HG02943 (cell line): ENCODE data around the gene MAGEA9.
"Not testable (repeated sequence)": the region's sequence is repeated elsewhere in the genome, so short reads cannot be mapped to it uniquely, and the experiment has no call there.

Experiments
- ATAC-seq: cut with Tn5 transposase; IDR thresholded peaks from one replicate; pipeline ENCODE4 v1.9.1; 2021; ENCODE audit warnings: mild to moderate bottlenecking, low read depth, moderate library complexity; ENCODE audit not compliant: unreplicated experiment

Gene MAGEA9, protein sequence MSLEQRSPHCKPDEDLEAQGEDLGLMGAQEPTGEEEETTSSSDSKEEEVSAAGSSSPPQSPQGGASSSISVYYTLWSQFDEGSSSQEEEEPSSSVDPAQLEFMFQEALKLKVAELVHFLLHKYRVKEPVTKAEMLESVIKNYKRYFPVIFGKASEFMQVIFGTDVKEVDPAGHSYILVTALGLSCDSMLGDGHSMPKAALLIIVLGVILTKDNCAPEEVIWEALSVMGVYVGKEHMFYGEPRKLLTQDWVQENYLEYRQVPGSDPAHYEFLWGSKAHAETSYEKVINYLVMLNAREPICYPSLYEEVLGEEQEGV

GRCh38 chrX:149781727-149782126 lies at the start of gene MAGEA9:
TSS of gene MAGEA9 (plus strand) at chrX:149781930. CDS start at chrX:149786211, 4,281 bp downstream.
- not testable (repeated sequence) for ATAC-seq

DNA sequence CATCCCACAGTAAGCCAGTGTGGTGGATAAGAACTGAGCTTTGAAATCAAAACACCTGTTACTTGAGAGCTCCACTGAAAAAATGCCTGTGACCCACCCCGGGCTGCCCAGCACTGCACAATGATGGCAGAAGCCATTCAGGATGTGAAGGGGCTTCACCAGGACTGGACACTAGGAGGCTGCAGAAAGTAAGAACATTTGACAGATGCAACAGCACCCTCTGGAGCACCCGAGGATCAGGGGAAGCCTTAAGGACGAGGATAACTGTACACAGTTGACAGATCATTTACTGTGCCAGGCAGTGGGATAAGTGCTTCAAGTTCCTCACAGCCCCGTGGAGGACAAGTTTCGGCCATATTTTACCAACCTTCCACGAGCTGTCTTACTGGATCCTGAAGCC lies 39.5 kb upstream of the MAGEA9 start:
- not testable (repeated sequence) for ATAC-seq

DNA sequence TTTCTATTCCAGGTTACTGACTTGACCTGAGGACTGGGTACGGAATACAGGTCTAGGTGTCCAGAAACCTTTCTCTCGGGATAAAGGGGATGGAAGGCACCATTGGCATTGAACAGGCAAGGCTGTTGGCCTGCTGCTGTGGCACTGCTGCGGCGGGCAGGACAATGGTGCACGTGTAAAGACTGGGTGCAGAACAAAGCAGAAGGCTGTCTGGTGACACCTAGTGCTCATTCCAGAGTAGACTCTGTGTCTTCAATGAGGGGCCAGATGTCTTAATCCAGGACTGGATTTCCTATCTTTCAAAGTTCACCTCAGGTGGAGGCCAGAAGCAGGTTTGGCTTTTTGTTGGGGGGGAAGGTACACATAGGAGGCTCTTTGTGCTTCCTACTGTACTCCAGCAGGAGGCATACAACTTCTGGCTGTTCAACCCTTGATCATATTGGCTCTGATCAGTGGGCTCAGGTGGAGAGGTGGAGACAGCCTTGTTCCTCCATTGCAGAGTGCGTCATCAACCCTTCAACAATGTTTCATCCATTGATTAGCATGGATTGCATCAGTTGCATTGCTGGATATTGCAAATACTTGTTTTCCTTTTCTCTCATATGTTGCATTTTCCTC lies 35.2 kb upstream of the MAGEA9 start:
- ATAC-seq: not testable (repeated sequence)

DNA sequence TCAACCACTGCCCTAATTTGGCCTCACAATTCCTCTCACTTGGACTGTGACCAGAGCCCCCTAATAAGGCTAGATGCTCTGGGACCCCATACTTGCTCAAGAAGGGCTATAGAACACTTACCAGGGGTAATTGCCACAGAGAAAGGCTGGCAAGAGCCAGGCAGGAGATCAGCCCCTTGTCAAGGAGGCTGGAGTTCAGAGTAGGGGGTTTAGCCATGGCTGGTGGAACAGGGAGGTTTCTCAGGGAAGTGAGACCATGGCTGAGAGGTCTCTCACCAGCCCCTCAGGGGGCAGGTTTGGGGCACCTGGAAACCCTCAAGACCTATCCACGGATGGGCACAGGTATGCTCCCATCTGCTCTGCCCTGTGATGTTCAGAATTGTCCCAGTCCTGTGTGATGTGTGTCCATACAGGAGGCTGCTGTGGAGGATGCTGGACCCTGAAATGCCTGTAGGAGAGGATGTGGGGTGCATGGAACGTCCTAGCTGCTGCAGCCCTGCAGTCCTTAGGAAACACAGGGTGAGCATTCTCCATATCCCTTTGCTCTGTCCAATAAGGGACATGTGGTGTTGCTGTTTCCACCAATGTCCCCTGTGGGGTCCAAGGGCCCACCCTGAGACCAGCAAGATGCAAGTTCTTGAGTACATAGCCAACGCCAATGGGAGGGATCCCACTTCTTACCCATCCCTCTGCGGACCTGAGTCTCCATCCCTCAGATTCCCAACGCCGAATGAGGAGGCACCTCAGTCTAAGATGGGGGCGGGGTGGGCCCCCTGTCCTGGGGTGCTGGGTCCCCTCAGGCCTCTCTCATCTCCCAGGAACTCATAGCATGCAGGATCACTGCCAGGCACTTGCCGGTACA lies 24.3 kb upstream of the MAGEA9 start:
- no peak for ATAC-seq

DNA sequence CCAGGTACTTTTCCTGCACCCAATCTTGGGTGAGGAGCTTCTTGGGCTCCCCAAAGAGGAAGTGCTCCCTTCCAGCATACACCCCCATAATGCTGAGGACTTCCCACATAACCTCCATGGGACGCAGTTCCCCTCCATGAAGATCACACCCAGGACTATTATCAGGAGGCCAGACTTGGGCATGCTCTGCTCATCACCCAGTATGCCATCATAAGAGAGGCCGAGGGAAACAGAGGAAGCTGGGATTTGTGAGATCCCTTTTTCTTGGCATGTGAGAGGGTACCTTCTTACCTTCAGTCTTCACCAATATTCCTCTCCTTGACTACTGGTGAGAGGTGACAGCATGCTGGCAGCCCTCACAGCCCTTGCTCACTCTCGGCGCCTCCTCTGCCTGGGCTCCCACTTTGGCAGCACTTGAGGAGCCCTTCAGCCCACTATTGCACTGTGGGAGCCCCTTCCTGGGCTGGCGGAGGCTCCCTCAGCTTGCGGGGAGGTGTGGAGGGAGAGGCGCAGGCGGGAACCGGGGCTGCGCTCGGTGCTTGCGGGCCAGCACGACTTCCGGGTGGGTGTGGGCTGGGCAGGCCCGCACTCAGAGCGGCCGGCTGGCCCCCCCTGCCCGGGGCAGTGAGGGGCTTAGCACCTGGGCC lies 23.5 kb upstream of the MAGEA9 start:
- no peak for ATAC-seq

- not testable (repeated sequence) for ATAC-seq
Observed at GRCh38 chrX:149758715-149759078, 23.0 kb upstream of the MAGEA9 start.

DNA sequence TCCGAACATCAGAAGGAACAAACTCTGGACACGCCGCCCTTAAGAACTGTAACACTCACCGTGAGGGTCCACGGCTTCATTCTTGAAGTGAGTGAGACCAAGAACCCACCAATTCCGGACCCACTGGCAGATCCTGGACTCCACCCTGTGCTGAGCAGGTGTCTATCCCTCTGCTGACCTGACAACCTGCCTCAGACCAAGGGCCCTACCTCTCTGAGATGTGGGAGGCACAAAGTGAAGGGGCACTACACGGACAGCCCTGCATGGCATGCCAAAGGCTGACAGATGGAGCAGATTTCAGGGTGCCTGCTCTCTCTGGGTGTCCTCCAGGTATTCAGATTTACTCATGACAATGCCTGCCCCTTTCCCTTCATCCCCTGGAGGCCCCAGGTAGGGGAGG lies 21.9 kb upstream of the MAGEA9 start:
- no peak for ATAC-seq

DNA sequence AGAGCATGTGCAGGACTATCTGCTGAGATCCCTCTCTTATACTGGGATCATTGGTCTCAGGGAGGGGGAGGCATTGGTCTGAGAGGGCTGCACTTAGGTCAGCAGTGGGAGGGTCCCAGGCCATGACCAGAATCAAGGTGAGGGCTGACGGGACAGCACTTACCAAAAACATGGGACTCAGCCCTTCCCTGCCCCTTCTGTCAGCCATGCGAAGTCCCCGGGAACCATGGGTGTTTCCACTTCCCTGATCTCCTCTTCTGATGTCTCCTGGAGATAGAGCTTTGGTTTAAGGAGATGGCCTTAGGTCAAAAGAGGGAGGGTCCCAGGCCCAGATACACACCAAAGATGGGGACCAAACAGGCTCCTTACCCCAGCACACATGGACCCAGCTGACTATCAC lies 20.8 kb upstream of the MAGEA9 start:
- no peak for ATAC-seq

DNA sequence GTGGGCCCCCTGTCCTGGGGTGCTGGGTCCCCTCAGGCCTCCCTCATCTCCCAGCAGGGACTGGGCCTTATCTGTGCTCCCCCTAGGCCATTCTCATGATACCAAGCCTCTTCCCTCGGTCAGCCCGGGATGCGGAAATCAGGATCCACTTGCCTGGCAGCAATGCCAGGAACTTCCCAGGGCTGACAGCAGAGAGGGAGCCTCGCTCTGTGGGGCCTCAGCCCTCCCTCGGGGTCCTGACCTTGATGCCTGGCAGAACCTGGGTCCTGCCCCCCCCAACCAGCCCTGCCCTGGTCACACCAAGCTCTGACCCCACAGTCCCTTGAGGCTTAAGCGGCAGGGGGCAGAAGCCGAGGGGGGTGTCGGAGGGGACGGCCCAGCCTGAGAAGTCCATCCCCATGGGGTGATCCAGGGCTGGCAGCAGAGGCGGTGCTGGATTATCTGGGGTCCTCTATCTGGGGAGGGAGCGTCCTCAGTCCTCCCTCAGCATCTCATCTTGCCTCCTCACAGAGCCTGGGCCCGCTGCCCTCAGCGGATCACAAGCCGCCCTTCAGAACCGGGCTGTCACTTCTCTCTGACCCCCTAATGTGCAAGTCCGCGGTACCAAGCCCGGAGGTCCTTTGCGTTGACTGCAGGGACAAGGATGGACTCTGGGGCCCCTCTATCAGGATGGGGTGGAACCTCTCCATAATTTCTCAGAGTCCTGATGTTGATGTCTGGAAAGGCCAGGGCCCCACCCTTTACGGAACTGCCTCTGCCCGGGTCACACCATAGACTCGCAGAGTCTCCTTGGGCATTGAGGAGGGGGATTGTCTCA lies 19.7 kb upstream of the MAGEA9 start:
- not testable (repeated sequence) for ATAC-seq

GRCh38 chrX:149762696-149763614 lies 18.8 kb upstream of the MAGEA9 start:
- no peak for ATAC-seq

GRCh38 chrX:149770344-149770743 lies 11.4 kb upstream of the MAGEA9 start:
- not testable (repeated sequence) for ATAC-seq

DNA sequence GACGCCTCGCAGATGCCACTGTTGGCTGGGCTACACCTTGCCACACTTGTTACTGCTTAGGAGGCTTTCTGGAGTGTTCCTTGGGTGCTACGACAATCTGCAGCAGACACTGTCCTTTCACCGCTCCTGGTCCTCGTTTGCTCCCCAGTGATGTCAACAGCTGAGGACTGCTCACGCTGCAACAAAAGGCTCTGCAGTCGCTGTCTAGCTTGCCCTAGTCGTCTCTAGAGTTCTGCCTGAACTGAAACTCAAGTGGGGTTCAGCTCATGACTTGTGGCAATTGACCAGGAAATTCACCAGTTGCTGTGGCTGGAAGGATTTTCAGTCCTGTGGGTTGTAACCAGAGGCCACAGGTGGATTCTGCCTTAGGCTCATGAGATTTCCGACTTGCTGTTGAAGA lies 8.7 kb upstream of the MAGEA9 start:
- ATAC-seq: not testable (repeated sequence)

GRCh38 chrX:149773768-149774167 lies 8.0 kb upstream of the MAGEA9 start, which contains the start of gene HSFX1:
TSS of gene HSFX1 (plus strand) at chrX:149774068. CDS start at chrX:149774682, 614 bp downstream.
- not testable (repeated sequence) for ATAC-seq

GRCh38 chrX:149777999-149778398 lies 3.7 kb upstream of the MAGEA9 start:
- ATAC-seq: not testable (repeated sequence)

DNA sequence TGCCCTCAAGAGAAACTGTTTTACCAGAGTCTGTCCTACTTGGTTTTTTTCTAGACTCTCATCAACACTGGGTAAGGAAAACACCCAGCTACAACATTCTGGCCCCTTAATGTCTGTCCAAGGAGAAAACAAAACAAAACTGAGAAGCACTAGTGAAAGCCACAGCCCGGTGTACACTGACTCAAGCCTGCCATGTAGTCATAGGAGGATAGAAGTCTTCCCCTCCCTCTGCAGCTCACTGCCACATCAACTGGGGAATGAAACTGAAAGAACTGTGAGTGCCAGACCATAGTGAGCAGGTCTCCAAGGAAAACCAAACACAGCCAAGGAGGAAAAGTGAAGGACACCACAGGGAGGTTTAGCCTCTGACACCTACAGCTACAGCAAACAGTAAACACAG lies 13.8 kb downstream of the MAGEA9 start:
- peak; percentile 99 for ATAC-seq

GRCh38 chrX:149799095-149799714 lies 17.5 kb downstream of the MAGEA9 start:
- no peak for ATAC-seq

GRCh38 chrX:149799938-149800337 lies 18.2 kb downstream of the MAGEA9 start:
- ATAC-seq: no peak

GRCh38 chrX:149803458-149804062 lies 21.8 kb downstream of the MAGEA9 start:
- no peak for ATAC-seq
